Stimulated activated CD4-positive, alpha-beta T cell treated with anti-CD3 and anti-CD28 coated beads, Interleukin-15, amount 100 ng/mL, for 48 hours (primary cell): ENCODE results near the gene CD300H.

Experiments used
- DNase-seq, 2 donors: peaks; one replicate each; pipeline ENCODE4 v3.0.0-alpha.2; 2020; ENCODE audit warnings: low read depth in 2 of 2

Gene CD300H

DNA sequence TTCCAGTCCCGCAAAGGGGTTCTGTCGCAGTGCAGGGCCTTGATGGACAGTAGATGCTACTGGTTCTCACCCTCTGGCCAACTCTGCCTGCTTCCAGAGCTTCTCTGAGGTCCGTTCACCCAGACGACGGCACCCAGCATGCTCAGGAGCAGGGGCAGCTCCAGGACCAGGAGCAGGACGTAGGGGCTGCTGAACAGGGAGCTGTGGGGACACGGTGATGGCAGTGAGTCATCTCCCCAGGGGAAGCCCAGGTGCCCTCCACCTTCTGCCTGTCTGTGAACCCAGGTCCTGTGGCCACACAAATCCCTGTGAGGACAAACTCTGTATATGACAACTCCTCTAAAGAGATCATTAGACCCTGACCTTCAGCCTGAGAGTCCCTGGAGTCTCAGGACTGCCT is 18.0 kb downstream of the CD300H start:
- no peak for DNase-seq

DNA sequence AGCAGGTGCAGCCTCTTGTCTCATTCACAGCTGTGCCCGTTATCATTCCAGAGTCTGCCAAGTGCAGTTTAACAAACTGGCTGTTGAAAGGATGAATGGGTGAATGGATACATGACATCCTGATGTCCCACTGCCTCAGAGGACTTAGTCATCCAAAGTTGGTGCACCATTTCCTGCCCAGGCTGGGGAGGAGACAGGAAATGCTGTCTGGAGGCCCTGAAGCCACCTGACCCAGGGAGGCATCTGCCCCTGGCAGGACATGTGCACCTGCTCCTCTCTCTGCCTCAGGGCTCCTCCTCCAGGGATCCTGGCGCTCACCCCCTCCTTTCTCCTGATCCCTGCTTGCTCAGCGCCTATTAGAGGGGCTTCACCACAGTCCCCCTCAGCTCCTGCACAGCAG is 19.6 kb downstream of the CD300H start:
- DNase-seq: no peak

DNA sequence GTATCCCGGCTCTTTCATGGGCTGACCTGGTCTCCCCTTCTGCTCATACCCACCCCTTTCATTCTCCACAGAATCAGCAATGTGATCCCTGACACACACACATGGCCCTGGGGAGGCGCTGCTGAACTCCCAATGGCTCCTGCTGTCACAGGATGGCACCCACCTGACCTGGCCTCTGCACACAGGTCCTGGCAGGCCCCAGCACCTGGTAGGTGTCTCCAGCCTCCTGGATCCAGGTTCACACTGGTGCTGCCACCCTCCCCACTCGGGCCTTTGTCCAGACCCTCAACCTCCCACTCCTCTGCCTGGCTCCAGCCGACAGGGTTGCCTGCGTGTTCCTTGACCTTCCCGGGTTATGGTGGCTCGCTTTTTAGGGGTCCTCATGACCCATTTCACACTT is 20.0 kb downstream of the CD300H start:
- DNase-seq: no peak

DNA sequence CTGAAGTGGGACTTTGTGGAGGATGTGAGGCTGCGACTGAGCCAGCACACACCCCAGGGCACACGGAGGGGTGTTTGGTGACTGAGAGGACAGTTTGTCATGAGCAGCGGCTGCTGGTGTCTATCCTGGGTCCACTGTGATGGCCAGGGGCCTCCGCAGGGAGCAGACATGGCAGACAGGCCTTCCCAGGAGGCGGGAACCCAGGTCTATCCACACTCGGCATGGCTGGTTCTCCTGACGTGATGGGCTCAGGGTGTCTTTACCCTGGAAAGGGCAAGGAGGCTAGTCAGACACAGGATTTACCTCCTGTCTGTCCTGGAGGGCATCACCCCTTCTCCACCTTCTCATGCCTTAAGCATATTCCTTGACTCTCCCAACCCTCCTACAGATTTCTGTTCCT is 20.7 kb downstream of the CD300H start:
- DNase-seq: no peak

DNA sequence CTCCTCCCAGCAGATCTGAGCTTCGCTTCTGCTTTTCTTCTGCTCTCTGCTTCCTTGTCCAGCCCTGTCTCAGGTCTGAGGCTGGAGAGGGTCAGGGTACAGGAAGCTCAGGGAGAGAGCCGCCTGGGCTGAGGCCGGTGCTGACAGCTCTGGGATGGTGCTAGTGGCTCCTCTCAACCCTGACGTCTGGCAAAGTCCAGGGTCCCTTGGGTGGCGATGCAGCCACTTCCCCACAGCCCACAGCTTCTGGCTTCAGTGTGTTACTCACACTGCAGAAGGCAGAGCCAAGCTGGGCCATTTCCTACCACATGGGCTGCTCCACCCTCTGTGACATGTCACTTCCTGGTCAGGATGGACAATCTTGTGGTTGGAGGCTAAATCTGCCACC is 21.5 kb downstream of the CD300H start, which contains the start of gene CD300C:
Gene CD300C, minus strand, starts transcription at position 273 of the 388 bp plus-strand sequence. CDS start 333 bp downstream, outside the sequence.
- DNase-seq: no peak

DNA sequence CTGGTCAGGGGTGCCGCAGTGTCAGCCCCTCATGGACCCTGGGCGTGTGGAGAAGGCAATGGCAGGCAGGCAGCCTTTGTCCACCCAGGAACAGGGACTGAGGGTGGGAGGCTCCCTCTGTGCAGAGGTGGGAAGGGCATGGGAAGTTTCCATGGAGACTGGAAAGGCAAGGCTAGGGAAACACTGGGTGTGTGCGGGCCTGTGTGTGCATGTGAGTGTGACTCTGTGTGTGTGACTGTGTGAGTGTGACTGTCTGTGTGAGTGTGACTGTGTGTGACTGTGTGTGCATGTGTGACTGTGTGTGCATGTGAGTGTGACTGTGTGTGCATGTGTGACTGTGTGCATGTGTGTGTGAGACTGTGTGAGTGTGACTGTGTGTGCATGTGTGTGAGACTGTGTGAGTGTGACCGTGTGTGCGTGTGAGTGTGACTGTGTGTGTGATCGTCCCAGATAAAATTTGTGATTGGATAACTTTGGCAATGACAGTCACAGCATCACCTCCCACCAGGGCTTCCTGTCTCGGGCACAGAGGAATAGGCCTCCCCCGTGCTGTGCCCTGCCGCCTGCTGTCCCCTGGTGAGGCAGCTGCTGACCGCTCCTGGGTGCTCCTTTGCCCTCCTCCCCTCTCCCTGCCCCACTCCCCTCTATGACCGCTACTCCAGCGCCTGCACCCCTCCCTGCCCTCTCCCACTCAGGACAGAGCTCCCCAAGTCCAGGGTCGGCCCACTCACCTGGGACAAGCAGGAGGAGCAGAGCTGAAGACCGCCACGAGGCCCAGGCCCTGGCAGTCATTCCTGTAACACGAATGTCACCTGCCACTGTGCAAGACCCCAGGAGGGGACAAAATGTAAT is 22.1 kb downstream of the CD300H start:
- no peak for DNase-seq

DNA sequence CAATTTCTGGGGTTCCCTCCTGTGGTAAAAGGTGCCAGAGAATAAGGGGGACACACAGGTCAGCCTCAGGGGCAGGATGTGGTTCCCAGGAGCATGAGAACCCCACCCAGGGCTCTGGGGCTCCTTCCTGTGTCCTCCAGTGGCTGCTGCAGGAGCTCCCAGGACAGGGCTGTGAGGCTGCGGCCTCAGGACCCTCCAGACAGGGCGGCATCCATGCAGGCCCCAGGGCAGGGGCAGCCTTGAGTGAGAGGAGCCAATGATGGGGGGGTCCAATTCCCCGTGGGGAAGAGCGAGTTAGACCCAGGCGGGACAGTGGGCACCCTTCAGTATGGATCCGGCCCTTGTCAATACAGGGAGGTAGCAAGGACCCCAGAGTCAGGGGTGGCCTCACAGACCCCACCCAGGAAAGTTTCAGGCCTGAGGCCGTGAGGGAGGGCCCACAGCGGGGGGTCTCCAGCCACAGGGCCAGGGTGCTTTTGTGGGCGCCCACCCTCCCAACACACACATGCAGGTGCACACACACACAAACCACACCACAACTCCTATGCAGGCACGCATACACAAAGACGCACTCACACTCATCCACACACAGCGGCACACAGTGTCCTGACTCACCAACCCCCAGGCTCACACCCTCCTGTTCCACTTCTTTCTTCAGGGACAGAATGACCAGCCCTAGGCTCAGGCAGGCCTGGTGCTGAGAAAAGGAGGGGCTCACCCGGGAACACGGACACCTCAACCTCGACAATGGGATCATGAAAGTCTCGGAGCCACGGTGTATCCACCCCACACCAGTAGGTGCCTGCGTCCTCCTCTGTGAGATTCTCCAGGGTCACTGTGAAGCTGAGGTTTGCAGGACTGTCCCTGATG is 23.2 kb downstream of the CD300H start:
- DNase-seq: no peak

DNA sequence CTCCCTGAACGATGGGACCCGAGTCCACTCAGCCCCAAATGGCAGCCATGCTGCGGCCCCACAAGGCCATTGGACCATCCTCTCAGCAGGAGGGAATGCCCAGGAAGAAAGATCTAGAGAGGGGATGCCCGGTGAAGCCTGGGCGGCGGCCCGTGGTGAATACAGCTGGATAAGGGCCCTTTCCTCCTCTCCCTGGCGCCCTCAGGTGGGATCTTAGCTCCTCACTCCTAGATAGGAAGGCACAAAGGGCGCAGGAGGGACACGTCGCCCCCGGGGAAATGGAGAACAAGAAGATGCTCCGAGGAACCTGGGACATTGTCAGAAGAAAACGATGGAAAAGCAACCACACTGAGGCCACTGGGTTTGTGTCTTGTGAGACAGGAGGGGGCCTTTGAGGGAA is 23.9 kb downstream of the CD300H start:
- no peak for DNase-seq

DNA sequence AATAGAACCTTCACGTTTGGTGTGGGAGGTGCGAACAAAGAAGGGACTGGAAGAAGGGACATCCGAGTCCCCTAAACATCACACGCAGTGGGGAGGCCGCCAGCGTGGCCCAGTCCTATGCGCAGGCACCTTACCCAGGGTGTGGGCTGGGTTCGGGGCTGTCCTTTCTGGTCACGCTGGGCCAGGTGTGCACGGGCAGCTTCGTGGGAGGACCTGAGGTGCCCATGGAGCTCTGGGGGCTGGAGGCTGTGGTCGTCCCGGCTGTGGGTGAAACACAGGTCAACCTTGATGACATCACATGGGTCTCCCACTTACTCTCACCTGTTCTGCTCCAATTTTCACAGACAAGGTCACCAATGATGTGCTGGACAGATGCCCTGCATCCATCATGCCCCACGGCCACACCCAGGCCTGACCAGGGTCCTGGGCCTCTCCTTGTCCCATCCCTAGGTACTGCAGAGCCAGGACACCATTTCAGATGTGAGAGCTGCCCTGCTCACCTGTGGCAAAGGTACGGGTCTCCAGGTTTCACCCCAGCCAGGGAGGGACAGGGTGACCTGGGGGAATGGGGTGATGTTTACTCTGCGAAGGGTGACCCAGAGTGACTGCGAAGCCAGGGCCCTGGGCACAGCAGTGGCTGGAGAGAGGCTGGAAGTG is 24.5 kb downstream of the CD300H start:
- DNase-seq: no peak

DNA sequence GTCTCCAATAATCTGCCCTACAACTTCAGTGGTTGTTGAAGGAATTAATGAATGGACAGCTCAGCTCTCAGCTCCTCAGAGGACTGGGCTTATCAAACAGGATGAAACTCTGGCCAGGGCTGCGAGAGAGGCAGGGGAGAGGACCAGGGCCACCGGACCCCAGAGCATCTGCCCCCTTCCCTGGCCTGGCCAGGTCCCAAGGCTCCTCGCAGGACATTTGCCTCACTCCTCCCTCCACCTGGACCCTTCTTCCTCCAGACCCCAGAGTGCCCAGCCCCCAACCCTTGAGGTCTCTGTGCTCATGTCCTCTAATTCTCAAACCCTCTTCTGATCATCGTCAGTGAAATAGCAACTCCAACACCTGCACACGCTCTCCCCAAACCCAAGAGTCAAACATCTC is 25.1 kb downstream of the CD300H start:
- no peak for DNase-seq

DNA sequence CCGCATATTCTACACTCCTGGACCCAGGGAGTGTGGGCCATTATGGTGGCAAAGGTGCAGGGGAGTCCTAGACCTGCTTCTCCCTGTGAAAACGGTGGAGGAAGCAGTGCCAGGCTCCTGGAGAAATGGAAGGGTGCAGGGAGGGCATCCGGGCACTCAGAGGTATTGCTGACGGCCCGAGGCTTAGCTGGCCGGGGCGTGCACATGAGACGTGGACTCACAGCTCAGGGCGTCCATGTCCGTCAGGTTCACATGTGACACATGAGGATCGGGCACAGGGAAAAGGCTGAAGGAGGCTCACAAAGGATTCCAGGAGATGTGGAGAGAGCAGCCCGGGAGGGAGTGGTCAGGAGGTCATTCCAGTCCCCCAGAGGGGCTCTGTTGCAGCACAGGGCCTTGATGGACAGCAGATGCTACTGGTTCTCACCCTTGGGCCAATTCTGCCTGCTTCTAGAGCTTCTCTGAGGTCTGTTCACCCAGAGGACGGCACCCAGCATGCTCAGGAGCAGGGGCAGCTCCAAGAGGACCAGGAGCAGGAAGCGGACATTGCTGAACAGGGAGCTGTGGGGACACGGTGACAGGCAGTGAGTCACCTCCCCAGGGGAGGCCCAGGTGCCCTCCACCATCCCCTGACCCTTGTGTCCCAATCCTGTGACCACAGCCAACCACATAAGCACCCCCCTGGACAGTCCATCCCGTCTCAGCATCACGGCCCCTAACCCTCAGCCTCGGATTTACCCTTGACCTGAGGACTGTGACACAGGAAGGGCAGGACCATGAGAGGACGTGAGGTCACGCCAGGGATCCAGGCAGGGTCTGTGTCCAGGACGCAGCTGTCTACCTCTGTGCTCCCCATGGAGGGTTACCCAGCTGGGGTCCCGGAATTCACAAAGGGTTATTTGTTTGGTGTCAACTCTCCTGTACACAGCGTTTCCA is 25.9 kb downstream of the CD300H start:
- DNase-seq: no peak

DNA sequence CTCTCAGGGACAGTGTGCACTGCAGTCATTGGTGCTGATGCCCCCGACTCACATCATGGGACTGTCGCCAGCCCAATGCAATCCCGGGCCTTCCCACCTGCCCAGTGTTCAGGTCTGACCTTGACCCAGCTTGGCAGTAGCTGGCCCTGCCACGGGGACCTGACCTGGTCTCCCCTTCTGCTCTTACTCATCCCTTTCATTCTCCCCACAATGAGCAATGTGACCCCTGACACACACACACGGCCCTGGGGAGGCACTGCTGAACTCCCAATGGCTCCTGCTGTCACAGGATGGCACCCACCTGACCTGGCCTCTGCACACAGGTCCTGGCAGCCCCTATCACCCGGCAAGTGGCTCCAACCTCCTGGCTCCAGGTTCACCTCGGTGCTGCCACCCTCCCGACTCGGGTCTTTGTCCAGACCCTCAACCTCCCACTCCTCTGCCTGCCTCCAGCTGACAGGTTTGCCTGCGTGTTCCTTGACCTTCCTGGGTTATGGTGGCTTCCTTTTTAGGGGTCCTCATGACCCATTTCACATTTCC is 28.0 kb downstream of the CD300H start:
- DNase-seq: no peak

DNA sequence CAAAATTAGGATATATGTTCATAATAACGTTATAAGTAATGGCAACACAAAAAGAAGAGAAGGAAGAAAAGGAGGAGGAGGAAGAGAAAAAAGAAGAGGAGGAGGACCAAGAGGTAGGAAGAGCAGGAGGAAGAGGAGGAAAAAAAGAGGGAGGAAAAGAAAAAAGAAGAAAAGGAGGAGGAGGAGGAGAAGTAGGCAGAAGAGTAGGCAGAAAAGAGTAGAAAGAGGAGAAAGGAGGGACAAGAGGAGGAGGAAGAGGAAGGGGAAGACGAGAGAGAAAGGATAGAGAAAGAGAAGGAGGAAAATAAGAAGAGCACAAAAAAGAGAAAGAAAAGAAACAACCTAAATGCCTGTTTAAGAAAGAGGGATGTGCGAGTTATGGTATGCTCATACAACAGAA is 30.4 kb downstream of the CD300H start:
- no peak for DNase-seq

DNA sequence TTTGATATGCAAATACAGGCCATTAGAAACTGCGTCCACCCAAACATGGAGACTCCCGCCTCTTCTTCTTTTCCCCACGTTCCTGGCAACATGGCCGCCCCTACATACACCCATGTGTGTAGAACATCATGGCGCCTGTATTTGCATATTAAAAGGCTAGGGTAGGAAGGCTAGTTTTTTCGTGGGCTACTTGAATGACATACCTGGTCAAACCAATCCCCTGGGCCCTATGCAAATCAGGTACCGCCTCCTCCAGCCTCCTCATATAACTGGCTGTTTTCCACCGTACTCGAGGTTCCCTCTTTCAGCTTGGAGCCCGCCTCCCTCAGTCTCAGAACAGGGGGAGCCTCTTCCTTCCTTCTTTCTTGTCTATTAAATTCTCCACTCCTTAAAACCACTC is 35.2 kb downstream of the CD300H start:
- no peak for DNase-seq

DNA sequence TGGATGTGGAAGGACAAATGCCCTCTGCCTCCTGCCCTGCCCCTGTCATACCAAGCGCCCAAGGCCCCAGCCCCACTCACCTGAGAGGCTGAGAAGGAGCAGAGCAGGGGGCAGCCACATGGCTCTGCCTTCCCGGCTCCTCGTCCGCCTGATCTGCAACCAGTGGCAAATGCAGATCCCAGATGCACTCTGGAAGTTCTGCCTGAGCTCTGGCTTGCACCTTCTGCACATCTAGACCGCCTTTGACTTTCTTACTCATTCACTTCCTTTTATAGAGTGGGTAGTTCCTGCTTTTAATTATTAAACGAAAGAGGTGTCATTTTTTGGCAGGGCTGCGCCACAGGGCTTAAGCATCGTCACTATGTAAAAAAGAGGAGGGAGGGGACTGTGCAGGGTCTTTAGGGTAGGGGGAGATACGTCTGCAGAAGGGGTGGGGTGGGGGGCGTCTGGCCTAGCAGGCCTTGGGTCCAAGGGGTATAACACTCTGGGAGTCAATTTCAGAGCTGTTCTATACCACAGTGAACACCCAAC is 36.0 kb downstream of the CD300H start, which contains the start of gene CD300LB:
Gene CD300LB, minus strand, starts transcription at position 245 of the 531 bp plus-strand sequence. Its CDS starts 125 bp downstream, at position 120.
- no peak for DNase-seq

DNA sequence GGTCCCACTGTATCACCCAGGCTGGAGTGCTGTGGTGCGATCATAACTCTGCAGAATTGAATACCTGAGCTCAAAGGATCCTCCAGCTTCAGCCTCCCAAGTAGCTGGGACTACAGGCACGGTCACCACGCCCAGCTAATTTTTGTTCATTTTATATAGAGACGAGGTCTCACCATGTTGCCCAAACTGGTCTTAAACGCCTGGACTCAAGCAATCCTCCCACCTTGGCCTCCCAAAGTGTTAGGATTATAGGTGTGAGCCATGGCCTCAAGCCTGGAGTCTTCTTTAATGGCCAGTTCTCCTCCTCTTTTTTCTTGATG is 36.5 kb downstream of the CD300H start:
- DNase-seq: no peak

DNA sequence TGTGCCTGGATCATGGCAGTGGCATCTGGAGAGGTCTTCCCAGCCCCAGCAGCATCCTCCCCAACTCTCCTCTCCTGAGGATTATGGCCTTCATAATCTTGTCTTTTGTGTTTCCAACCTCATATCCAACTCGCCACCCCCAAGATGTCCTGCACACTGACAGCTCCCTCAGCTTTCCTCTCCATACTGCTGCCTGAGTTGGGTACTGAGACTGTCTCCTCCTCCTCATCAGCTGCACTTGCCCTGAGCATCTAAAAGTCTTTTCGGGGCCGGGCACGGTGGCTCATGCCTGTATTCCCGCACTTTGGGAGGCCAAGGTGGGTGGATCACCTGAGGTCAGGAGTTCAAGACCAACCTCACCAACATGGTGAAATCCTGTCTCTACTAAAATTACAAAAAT is 38.1 kb downstream of the CD300H start:
- no peak for DNase-seq

DNA sequence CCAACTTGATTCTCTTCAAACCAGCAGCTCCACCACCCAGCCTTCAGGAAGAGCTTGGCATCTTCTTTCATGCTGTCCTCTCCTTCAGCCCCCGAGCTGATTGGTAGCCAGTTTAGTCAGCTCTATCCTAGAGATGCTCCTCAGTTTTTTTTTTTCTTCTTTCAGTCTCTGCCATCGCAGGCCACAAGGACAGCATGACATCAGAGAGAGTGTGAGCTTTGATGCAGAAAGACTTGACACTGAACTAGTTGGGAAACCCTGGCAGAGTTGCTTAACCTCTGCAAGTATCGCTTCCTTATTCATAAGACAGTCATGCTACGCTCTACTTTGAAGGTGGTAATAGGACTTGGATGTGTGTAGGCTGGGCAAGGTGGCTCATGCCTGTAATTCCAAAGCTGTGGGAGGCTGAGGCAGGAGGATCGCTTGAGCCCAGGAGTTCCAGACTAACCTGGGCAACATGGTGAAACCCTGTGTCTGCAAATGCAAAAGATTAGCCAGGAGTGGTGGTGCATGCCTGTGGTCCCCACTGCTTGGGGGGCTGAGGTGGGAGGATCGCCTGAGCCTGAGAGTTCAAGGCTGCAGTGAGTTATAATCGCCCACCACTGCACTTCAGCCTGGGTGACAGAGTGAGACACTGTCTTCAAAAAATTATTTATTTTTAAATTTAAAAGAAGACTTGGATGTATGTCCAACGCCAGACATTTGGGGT is 38.7 kb downstream of the CD300H start:
- DNase-seq: no peak

DNA sequence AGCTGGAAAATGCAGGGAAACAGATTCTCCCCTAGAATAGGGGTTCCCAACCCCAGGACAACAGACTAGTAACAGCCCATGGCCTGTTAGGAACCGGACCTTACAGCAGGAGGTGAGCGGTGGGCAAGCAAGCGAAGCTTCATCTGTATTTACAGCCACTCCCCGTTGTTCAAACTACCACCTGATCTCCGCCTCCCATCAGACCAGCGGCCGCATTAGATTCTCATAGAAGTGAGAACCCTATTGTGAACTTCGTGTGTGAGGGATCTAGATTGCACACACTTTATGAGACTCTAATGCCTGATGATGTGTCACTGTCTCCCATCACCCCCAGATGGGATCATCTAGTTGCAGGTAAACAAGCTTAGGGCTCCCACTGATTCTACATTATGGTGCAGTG is 39.6 kb downstream of the CD300H start:
- DNase-seq: no peak

DNA sequence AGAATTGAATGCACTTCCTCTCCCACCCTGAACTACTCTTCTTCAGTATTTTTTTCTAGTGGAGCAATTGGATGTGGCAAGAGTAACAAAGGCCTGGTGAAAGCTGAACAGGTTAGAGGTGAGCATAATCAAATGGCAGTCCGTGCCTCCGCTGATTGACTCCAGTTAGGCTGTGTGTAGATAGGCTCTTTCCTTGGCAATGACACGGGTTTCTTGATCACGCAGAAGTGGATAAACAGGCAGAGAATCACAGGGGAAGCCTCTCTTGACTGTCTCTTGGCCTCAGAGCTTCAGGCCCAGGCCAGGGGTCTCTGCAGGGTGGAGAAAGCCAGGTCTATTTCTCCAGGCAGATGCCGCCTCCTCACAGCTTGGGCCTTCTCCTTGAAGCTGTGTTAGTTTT is 40.2 kb downstream of the CD300H start:
- no peak for DNase-seq
